RWPE1 (cell line): Measurements from ENCODE around the gene POFUT1.

ENCODE experiments used
- CTCF ChIA-PET: fragments of 350-600 bp; sonication (Branson Sonifier 250); formaldehyde crosslinking; extraction: SDS; loops from one replicate; lab custom pipeline; 2021; lab: Yijun Ruan, JAX
- POLR2A ChIA-PET: fragments of 400-600 bp; formaldehyde crosslinking; extraction: SDS; loops from one replicate; lab custom pipeline; 2020; ENCODE audit warnings: antibody characterized with exemption; ENCODE audit not compliant: low non-redundant PET; lab: Yijun Ruan, JAX
- DNase-seq: peaks from one replicate; pipeline ENCODE4 v3.0.0; 2012; ENCODE audit warnings: low spot score
- H3K27ac ChIP-seq: fragments of 450-650 bp; 2 replicates; pipeline ENCODE4 v1.5.1; 2017
- TF ChIP-seq, protein P1 (sequence below): fragments of 450-650 bp; conservative IDR thresholded peaks from 2 replicates; pipeline ENCODE4 v1.5.1; 2017; ENCODE audit warnings: low read depth, mild to moderate bottlenecking

POFUT1 gene

DNA sequence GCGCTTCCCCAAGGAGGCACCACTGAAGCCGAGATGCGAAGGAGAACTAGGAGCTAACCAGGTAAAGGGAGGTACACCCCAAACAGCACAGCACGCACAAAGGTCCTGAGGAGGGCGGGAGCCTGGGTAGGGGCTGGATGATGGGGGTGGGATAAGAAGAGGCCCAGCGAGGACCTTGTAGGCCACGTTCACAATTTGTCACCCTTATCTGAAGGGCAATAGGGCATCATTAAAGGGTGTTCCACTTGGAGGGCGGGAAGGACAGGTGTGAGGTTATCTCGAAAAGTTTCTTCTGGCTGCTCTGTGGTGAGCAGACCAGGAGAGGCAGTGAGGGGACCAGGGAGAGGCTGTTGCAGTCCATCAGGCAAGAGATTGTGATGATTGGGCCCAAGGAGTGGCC, 25.6 kb downstream of the POFUT1 start:
- ChIA-PET POLR2A (no interaction called here), CTCF (interaction anchor here (0.5 to 1.4 kb wide), 4 partner anchors 8 to 410 kb away, joined by 3 to 5 read pairs (median 4); no protein-coding TSS in a partner anchor)
- no peak for DNase-seq
- TF ChIP-seq, protein P1, sequence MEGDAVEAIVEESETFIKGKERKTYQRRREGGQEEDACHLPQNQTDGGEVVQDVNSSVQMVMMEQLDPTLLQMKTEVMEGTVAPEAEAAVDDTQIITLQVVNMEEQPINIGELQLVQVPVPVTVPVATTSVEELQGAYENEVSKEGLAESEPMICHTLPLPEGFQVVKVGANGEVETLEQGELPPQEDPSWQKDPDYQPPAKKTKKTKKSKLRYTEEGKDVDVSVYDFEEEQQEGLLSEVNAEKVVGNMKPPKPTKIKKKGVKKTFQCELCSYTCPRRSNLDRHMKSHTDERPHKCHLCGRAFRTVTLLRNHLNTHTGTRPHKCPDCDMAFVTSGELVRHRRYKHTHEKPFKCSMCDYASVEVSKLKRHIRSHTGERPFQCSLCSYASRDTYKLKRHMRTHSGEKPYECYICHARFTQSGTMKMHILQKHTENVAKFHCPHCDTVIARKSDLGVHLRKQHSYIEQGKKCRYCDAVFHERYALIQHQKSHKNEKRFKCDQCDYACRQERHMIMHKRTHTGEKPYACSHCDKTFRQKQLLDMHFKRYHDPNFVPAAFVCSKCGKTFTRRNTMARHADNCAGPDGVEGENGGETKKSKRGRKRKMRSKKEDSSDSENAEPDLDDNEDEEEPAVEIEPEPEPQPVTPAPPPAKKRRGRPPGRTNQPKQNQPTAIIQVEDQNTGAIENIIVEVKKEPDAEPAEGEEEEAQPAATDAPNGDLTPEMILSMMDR, result no peak
- H3K27ac ChIP-seq, result no peak overlapping the region

- CTCF ChIA-PET, result interaction anchor here (0.5 to 1.1 kb wide), 5 partner anchors 11 to 266 kb away, joined by 3 to 4 read pairs (median 3); no protein-coding TSS in a partner anchor
Observed at GRCh38 chr20:32234135-32234808, 26.6 kb downstream of the POFUT1 start.

DNA sequence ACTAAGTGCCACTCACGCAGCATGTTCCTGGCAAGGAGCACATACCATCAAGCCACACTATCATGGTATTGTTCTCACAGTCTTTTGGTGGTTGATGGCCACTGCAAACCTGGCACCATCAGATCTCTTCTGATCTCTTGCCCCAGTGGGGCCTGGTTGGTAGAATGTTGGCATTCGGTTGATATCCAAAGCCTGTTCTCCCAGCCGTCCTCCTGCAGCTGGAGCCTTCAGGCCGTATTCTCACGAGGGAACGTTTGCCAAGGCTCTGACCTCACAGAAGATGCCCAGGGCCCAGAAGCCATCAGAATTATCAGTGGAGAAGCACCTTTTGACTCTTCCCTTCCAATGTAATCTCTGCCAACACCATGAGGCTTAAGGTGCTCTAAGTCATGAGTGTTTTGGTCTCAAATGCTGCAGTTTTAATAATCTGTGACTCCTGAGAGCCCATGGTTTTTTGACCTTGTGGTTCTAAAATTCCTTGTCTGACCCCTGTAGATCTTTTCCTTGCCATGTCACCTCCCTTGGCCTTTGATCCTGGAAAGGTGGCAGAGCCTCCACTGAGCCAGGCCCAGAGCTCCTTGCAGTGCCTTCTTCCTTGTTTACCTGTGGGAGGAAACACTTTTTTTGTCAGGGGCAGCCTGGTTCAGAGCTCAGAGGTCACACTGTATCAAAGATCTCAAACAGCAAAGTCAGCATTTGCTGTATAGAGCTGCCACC, 27.8 kb downstream of the POFUT1 start:
- CTCF ChIA-PET, result interaction anchor here (0.6 to 1.0 kb wide), 3 partner anchors 10 to 1558 kb away, joined by 3 to 5 read pairs (median 3); no protein-coding TSS in a partner anchor
- no peak for DNase-seq
- POLR2A ChIA-PET, result no interaction called here
- TF ChIP-seq, protein P1, result no peak
- peak overlapping the region; percentile 43 for H3K27ac ChIP-seq

More at GRCh38 chr20:32234135-32234808, 26.6 kb downstream of the POFUT1 start:
- DNase-seq, result no peak
- TF ChIP-seq, protein P1, result no peak
- H3K27ac ChIP-seq, result 0 out of 2 replicates have a peak overlapping the region, but pooled peaks have one; percentile 0
- POLR2A ChIA-PET, result interaction anchor here (1.0 kb wide), 1 partner anchor 16 kb away, joined by 3 read pairs; no protein-coding TSS in a partner anchor

DNA sequence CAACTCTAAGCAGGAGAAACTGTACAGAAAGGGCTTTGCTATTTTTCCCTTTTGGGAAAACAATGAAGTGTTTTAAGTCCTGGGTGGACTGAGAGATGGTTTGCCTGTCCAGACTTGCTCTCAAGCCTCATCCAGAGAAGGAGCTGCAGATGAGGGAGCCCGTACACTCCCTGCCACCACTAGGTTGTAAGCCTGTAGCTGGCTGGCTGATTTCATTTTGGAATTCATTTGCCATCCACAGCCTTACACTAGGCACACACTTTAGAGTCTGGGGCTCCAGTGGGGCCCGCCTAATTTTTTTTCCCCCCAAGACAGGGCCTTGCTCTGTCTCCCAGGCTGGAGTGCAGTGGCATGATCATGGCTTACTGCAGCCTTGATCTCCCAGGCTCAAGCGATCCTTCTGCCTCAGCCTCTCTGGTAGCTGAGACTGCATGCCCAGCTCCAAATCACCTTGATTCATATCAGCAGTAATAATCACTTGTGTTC, 28.4 kb downstream of the POFUT1 start:
- H3K27ac ChIP-seq, result peak overlapping the region; percentile 43
- ChIA-PET POLR2A (no interaction called here), CTCF (interaction anchor here (0.6 to 1.0 kb wide), 5 partner anchors 11 to 1558 kb away, joined by 3 to 5 read pairs (median 3); no protein-coding TSS in a partner anchor)
- peak; percentile 44 for DNase-seq
- TF ChIP-seq, protein P1, result no peak

- ChIA-PET CTCF (interaction anchor here (0.7 to 1.0 kb wide), 3 partner anchors 19 to 619 kb away, joined by 3 read pairs; no protein-coding TSS in a partner anchor), POLR2A (no interaction called here)
- DNase-seq, result no peak
- H3K27ac ChIP-seq, result no peak overlapping the region
- TF ChIP-seq, protein P1, result no peak
Observed at GRCh38 chr20:32236819-32237218, 29.1 kb downstream of the POFUT1 start.

- ChIA-PET POLR2A (no interaction called here), CTCF (no interaction called here)
- no peak for DNase-seq
- no peak overlapping the region for H3K27ac ChIP-seq
- TF ChIP-seq, protein P1, result no peak
Observed at GRCh38 chr20:32237419-32237818, 29.7 kb downstream of the POFUT1 start.
